Endodermal cell (in vitro differentiated cells): Measurements from ENCODE around the gene RHBDL1. TPM values are rescaled to one million over a fixed set of nuclear protein-coding genes. Genes with fewer than 3 reads are reported as not detected.
"Not testable (repeated sequence)": the region's sequence is repeated elsewhere in the genome, so short reads cannot be mapped to it uniquely, and the experiment has no call there.

Source experiments
- DNase-seq: peaks from one replicate; pipeline ENCODE4 v3.0.0-alpha.2; 2017
- H3K27ac ChIP-seq: 2 replicates; pipeline ENCODE4 v1.5.1; 2013; ENCODE audit warnings: mild to moderate bottlenecking, low read depth, low read length, moderate library complexity
- H3K27me3 ChIP-seq: 2 replicates; pipeline ENCODE4 v1.6.1; 2013; ENCODE audit warnings: mild to moderate bottlenecking, low read length, moderate library complexity; ENCODE audit not compliant: insufficient read depth, control insufficient read depth, poor library complexity, severe bottlenecking
- H3K36me3 ChIP-seq: 2 replicates; pipeline ENCODE4 v1.7.0; 2013; ENCODE audit warnings: mild to moderate bottlenecking, low read length, moderate library complexity; ENCODE audit not compliant: control insufficient read depth, insufficient read depth
- H3K4me1 ChIP-seq: one replicate; pipeline ENCODE4 v1.7.0; 2013; ENCODE audit warnings: low read length; ENCODE audit not compliant: control insufficient read depth, insufficient read depth
- H3K4me3 ChIP-seq: 2 replicates; pipeline ENCODE4 v1.5.1; 2013; ENCODE audit warnings: mild to moderate bottlenecking, low read length, moderate library complexity
- H3K9ac ChIP-seq: 2 replicates; pipeline ENCODE4 v1.6.1; 2013; ENCODE audit warnings: mild to moderate bottlenecking, low read length, moderate library complexity; ENCODE audit not compliant: poor library complexity, severe bottlenecking; ENCODE audit errors: extremely low read depth
- H3K9me3 ChIP-seq: 2 replicates; pipeline ENCODE4 v1.6.1; 2013; ENCODE audit warnings: mild to moderate bottlenecking, low read length, moderate library complexity; ENCODE audit not compliant: control insufficient read depth
- H3K27ac Mint-ChIP-seq: 2 replicates; pipeline ENCODE4 v1.8.0; 2020; ENCODE audit warnings: mixed read lengths
- H3K27me3 Mint-ChIP-seq: 2 replicates; pipeline ENCODE4 v1.8.0; 2021; ENCODE audit warnings: mild to moderate bottlenecking, mixed read lengths; ENCODE audit not compliant: insufficient read depth
- H3K36me3 Mint-ChIP-seq: 2 replicates; pipeline ENCODE4 v1.8.0; 2020; ENCODE audit warnings: low read depth, mixed read lengths
- H3K4me1 Mint-ChIP-seq: 2 replicates; pipeline ENCODE4 v1.8.0; 2020; ENCODE audit warnings: mixed read lengths
- H3K4me3 Mint-ChIP-seq: 2 replicates; pipeline ENCODE4 v1.8.0; 2020; ENCODE audit warnings: mild to moderate bottlenecking, moderate library complexity, mixed read lengths
- H3K9me3 Mint-ChIP-seq: 2 replicates; pipeline ENCODE4 v1.8.0; 2020; ENCODE audit warnings: mild to moderate bottlenecking, mixed read lengths
- WGBS, 2 experiments: methylation state at CpG; one replicate each; pipeline versions ENCODE4 v1.1.5 to v1.1.7; 2013; ENCODE audit warnings: missing lambda C conversion rate in 2 of 2, mixed read lengths in 1 of 2; ENCODE audit not compliant: insufficient coverage in 1 of 2, insufficient read length in 1 of 2; 5-methylcytosine and 5-hydroxymethylcytosine counted together
- total RNA-seq, 2 donors: library from RNA; stranded (reverse); fragmentation: NEBNext Ultra II Directional in 1 of 2; extraction: Animal tissue kit (Norgen Biotek cat#: 25700) in 1 of 2; gene quantifications; 2 replicates in 1 of 2; 3 replicates in 1 of 2; pipeline ENCODE4 v1.2.1, GENCODE V29; 2021
- TF ChIP-seq, protein P1 (sequence below): fragments of 200-600 bp; sonication (generic); conservative IDR thresholded peaks from 2 replicates; pipeline ENCODE4 v1.5.0; 2021; ENCODE audit warnings: antibody characterized with exemption, mild to moderate bottlenecking

RHBDL1 gene
- total RNA-seq, 2 donors from 2014 or later: 3.7 to 5.1 TPM

DNA sequence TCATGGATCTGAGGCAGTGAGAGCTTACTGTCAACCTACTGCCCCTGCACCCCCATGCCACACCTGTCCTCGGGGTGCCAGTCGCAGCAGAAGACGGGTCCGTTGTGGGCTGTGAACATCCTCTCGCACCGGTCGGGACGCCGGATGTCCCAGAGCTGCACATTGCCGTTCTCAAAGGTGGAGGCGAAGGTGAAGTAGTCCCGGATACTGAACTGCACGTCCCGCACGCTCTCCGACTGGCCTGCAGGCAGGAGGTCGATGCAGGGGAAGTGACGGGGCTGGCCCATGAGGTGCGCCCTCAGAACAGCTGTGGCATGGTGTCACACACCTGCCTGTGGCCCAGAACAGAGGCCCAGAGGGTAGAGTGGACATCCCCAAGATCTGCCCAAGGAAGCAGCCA lies 12.0 kb downstream of the RHBDL1 start:
- H3K9me3 Mint-ChIP-seq: no peaks in the 10 kb centered on the region
- Histone ChIP-seq H3K27ac (no peak overlapping the region), H3K9ac (no peak overlapping the region), H3K27me3 (peaks cover 19% of the 10 kb centered on the region), H3K36me3 (peaks cover 21% of the 10 kb centered on the region), H3K4me3 (no peak overlapping the region), H3K9me3 (no peaks in the 10 kb centered on the region), H3K4me1 (peaks cover 9% of the 10 kb centered on the region)
- no peak for DNase-seq
- H3K4me3 Mint-ChIP-seq: no peak overlapping the region
- WGBS, 2 experiments: 91 to 97% methylated on average over 19 of the region's 19 CpGs
- H3K27ac Mint-ChIP-seq: no peak overlapping the region
- TF ChIP-seq, protein P1, sequence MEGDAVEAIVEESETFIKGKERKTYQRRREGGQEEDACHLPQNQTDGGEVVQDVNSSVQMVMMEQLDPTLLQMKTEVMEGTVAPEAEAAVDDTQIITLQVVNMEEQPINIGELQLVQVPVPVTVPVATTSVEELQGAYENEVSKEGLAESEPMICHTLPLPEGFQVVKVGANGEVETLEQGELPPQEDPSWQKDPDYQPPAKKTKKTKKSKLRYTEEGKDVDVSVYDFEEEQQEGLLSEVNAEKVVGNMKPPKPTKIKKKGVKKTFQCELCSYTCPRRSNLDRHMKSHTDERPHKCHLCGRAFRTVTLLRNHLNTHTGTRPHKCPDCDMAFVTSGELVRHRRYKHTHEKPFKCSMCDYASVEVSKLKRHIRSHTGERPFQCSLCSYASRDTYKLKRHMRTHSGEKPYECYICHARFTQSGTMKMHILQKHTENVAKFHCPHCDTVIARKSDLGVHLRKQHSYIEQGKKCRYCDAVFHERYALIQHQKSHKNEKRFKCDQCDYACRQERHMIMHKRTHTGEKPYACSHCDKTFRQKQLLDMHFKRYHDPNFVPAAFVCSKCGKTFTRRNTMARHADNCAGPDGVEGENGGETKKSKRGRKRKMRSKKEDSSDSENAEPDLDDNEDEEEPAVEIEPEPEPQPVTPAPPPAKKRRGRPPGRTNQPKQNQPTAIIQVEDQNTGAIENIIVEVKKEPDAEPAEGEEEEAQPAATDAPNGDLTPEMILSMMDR: no peak
- H3K36me3 Mint-ChIP-seq: peaks cover 21% of the 10 kb centered on the region
- H3K4me1 Mint-ChIP-seq: peaks cover 6% of the 10 kb centered on the region
- H3K27me3 Mint-ChIP-seq: peaks cover 20% of the 10 kb centered on the region

DNA sequence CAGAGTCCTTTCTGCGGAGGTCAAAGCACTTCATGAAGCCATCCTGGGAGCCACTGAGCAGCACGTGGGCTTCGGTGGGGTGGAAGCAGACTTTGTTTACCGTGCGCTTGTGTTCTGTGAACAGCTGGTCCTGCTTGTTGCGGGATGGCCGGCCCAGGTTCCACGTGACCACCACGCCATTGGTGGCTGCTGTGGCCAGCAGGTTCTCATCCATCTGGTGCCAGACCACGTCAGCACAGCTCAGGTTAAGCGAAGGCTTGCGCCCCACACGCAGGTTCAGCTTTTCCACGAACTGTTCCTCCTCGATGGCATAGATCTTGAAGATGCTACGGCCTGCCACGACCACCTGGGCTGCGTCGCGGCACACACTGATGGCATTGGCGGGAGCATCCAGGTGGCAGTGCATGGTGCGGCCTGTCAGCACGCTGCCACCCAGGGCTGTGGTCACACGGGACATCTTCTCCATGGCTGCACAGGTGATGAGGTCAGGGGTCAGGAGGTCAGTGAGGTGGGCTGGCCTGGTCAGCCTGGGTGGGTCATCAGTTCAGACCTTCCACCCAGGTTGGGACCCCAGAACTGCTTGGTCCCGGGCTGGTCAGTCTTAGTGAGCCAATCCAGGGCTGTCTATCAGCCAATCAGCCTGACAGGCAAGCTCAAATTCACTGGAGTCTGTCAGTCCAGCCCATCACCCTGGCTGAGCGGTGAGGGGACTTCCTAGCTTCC lies 13.9 kb downstream of the RHBDL1 start:
- Histone ChIP-seq H3K27ac (peak overlapping the region; percentile 4), H3K4me1 (peaks cover 5% of the 10 kb centered on the region), H3K4me3 (peak overlapping the region; percentile 94), H3K36me3 (peaks cover 11% of the 10 kb centered on the region), H3K27me3 (peaks cover 38% of the 10 kb centered on the region), H3K9me3 (no peaks in the 10 kb centered on the region), H3K9ac (peak overlapping the region; percentile 60)
- Mint-ChIP-seq H3K4me1 (no peaks in the 10 kb centered on the region), H3K36me3 (peaks cover 17% of the 10 kb centered on the region), H3K9me3 (no peaks in the 10 kb centered on the region), H3K27me3 (peaks cover 36% of the 10 kb centered on the region), H3K27ac (peak overlapping the region; percentile 55), H3K4me3 (peak overlapping the region; percentile 80)
- whole genome bisulfite sequencing, 2 experiments: 90 to 91% methylated on average over 20 to 26 of the region's 26 CpGs
- TF ChIP-seq, protein P1: no peak
- no peak for DNase-seq

DNA sequence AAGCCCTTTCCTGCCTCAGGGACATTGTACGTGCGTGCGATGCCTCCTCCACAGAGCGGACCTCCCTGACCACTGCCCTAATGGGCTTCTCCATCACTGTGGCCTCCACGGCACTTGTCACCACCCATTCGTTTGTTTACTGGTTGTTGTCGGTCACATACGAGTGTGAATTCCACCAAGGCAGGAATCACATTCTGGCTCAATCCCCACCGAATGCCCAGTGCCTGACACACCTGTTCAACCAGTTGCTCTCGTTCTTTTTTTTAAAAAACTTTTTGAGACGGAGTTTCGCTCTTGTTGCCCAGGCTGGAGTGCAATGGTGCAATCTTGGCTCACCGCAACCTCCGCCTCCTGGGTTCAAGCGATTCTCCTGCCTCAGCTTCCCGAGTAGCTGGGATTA lies 15.8 kb downstream of the RHBDL1 start:
- H3K36me3 ChIP-seq, H3K27ac ChIP-seq, H3K36me3 Mint-ChIP-seq, H3K9me3 ChIP-seq, DNase-seq, H3K4me3 ChIP-seq, H3K9me3 Mint-ChIP-seq, H3K9ac ChIP-seq, H3K27ac Mint-ChIP-seq, H3K4me1 Mint-ChIP-seq, H3K4me1 ChIP-seq: not testable (repeated sequence)
- peaks cover 54% of the 10 kb centered on the region for H3K27me3 Mint-ChIP-seq
- peak overlapping the region; percentile 80 for H3K4me3 Mint-ChIP-seq
- H3K27me3 ChIP-seq: peaks cover 56% of the 10 kb centered on the region
- 91% methylated on average over 8 to 16 of the region's 16 CpGs for WGBS, 2 experiments
